Upper lobe of left lung (tissue), 4 donors: ENCODE results near the gene OPRM1.

Source experiments
- CTCF ChIP-seq, 6 experiments: fragments of 450-650 bp in 4 of 6; fragments of 200-600 bp in 2 of 6; sonication (generic) in 2 of 6; IDR thresholded peaks; one replicate each; pipeline ENCODE4 v1.5.1; 2016 to 2019; ENCODE audit warnings: antibody characterized with exemption in 6 of 6
- EP300 ChIP-seq, 4 donors: sonication (generic); formaldehyde crosslinking; IDR thresholded peaks; one replicate each; pipeline ENCODE4 v1.5.1; 2017; ENCODE audit warnings: antibody characterized with exemption in 4 of 4, control low read depth in 2 of 4
- POLR2A ChIP-seq, 4 donors: fragments of 450-650 bp; IDR thresholded peaks; one replicate each; pipeline ENCODE4 v1.5.1; 2016 to 2017; ENCODE audit warnings: antibody characterized with exemption in 4 of 4, mild to moderate bottlenecking in 2 of 4

GRCh38 chr6:154274168-154274567, 235.1 kb downstream of the OPRM1 start:
- no peak for TF ChIP-seq CTCF (IDR thresholded peaks at IDR 0.05)
- TF ChIP-seq POLR2A (IDR thresholded peaks at IDR 0.05) = no peak
- TF ChIP-seq EP300 (IDR thresholded peaks at IDR 0.05) = no peak
